Stimulated activated CD4-positive, alpha-beta T cell treated with anti-CD3 and anti-CD28 coated beads, Interleukin-4, amount 100 ng/mL, for 24 hours (primary cell): ENCODE results near the gene THG1L.

Source experiments
- DNase-seq: peaks from one replicate; pipeline ENCODE4 v3.0.0-alpha.2; 2020

THG1L gene

GRCh38 chr5:157761690-157762621 is 30.7 kb downstream of the THG1L start:
- peak; percentile 32 for DNase-seq

DNA sequence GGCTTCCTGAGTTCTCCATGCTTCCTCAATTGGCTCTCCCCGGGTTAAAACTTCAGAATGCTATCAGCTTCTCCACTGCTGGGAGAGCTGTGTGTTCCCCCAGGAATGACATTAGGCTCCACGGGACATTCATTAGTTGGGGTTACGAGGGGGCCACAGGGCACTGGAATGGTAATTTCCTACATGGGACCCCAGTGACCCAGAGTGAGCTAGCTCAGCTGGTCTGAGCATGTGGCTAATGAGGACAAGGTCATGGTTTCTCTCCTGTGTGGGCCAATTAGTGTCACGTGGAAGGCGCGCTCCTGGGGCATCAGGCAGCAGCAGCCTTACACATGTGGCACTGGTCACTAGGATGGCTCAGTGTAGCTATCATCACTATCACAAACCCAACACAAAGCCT is 33.3 kb downstream of the THG1L start:
- no peak for DNase-seq

- no peak for DNase-seq
These were observed 35.2 kb downstream of the THG1L start for GRCh38 chr5:157766442-157766841.

- DNase-seq, result no peak
These were observed 35.7 kb downstream of the THG1L start for GRCh38 chr5:157766902-157767301.

- no peak for DNase-seq
These were observed 36.5 kb downstream of the THG1L start for GRCh38 chr5:157767689-157768088.

DNA sequence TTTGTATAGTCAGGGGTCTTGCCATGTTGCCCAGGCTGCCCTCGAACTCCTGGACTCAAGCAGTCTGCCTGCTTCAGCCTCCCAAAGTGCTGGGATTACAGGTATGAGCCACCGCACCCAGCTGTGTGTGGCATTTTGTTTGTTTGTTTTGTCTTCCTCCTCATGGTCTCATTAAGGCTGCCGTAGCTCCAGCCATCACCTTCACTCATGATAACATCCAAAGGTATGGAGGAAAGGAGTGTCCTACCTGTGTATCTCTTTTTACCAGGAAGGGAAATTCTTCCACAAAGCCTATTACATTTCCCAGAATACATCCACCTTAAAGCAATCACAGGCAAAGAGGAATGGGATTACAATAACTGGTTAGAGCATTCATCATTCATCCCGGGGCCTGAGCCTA is 39.4 kb downstream of the THG1L start:
- no peak for DNase-seq

DNA sequence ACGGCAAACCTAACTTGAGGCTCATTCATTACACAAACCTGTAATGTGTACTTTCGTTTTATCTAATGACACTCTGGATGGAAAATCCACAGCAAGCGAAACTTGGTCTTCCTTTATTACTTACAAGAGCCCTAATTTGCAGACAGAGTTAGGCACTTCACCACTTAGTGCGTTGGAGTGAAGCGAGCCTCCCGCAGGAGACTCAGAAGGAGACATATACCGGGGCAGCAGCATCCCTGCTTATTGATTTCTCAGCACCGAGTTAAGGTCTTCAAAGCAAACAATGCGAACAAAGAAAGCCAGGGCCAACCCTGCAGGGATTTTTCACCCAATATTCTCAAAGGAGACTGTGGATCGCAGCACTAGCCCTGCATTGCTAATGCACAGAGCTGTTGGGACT is 40.9 kb downstream of the THG1L start:
- peak; percentile 18 for DNase-seq

DNA sequence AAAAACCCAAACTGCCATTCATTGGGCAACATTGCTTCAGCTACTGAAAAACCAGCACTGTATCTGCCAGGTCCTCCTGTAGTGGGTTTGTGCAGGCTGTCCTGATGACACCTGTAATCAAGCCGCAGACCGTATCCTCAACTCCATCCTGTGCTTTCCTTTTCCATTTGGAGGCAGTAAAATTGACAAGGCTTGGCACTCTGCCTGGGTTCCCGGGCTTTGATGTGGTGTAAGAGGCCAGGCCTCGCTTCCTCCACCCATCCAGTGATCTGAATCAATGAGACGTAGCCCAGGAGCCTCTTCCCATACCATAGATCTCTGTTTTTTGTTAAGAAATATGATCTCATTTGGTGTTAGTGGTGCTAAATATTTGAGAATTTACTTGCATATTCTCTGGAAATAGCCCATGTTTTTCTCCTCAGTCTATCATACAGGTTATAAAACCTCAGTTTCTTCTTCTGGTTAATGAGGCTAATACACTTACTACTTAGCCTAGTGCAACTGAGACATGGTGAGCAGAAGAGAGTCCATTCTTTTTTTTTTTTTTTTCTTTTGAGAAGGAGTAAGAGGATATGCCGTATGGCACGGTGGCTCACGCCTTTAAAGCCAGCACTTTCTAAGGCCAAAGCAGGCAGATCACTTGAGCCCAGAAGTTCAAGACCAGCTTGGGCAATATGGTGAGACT is 47.0 kb downstream of the THG1L start:
- no peak for DNase-seq

DNA sequence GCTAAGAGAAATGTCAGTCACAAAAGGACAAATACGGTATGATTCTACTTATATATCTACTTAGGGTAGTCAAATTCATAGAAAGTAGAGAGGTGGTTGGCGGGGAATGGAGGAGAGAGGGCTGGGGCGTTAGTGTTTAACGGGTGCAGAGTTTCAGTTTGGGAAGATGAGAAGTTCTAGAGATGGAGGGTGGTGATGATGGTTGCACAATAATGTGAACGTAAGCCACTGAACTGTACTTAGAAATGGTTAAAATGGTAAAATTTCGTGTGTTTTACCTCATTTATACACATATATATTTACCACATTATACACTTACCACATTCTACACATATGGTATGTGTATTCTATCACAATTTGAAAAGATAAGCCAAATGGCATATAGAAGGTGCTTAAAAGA is 48.0 kb downstream of the THG1L start:
- DNase-seq, result no peak

DNA sequence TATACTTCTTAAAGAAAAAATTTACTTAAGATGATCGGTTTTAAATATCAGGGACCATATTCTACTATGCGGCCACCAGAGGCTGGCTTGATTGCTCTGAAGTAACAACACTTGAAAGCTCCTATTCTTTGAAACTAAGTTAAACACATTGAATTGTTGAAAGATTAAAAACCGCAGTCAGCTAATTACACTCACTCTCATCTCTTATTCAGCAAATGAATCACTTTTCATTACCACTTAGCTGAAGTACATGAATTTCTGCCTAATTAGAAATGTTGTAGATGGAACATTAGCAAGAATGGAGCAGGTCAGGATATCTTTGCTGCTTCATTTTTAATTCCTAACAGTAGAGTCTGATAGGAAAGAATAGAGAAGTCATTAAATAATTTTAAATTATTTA is 54.6 kb downstream of the THG1L start:
- DNase-seq, result no peak
